GM10847 (cell line): ENCODE results near the gene RRBP1.

Experiments used
- POLR2A ChIP-seq: IDR thresholded peaks from 2 replicates; pipeline ENCODE4 v1.6.1; 2011; ENCODE audit not compliant: insufficient read length; ENCODE audit errors: extremely low read depth

The RRBP1 gene

DNA sequence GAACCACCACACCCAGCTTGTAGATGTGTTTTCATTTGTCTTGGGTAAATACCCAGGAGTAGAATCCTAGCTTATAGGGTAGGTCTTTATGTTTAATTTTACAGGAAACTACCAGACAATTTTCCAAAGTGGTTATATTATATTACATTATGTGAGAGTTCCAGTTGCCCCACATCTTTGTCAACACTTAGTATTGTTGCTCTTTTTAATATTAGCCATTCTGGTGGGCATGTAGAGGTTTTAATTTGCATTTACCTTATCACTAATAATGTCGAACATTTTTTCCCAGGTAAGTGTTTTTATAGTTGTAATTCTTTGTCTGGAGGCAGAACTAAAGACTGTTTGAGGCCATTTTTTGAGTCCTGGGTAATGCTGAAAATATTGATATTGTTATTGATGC lies 14.2 kb upstream of the RRBP1 start:
- no peak for TF ChIP-seq POLR2A

DNA sequence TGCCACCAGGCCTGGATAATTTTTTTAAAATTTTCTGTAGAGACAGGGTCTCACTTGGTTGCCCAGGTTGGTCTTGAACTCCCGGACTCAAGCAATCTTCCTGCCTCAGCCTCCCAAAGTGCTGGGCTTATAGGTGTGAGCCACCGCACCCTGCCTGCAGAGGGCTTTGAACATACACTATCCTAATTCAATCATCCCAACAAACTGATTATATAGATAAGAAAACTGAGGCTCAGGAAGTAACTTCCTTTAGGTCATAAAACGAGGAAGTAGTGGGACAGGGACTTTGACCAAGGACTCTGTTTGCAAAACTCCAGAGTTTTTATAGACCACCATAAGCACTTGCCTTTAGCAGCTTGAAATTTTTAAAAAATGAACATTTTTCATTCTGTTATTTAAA lies 12.7 kb upstream of the RRBP1 start:
- TF ChIP-seq POLR2A = no peak

DNA sequence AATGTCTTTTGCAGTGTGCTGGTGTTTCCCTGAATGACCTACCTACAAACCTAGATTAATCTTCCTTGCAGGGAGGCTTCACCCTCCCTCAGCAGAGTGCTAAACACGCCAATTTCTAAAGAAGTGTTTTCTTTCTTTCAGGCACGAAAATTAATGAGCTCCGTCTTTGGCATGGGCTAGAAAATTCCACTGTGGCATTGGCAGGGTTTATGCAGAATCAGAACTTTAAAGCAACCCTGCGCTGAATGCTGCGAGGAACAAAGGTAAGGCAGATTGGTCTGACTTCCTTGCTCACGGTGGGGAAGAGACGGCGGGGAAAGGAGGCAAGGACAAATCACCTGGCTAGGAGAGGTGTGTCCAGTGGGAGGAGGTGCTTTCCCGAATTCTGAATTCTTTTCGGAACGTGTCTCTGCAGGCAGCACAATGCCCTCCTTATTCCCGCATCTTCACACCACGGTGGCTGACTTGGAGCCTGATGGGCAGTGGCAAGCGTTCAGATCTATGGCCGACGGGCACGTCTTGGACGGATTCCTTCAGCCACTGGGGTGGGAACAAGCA lies 11.5 kb upstream of the RRBP1 start:
- no peak for TF ChIP-seq POLR2A

DNA sequence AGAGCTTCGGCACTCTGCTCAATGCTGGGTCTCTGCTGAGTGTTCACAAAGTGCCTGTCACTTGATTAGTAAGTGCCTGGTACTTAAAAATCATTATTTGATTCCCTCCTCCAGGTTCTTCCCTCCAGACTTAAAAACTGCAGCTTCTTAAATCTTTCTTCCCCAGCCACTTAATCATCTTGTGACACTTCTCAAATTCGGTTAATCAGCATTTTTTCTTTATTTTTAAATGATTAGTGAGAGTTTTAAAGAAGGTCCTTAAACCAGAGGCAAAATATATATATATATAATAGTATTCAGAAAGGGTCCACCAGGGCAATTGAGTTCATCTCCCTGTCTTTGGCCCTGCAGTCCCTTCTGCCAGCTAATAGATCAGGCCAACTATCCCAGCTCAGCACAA lies 9.7 kb upstream of the RRBP1 start:
- TF ChIP-seq POLR2A = no peak

DNA sequence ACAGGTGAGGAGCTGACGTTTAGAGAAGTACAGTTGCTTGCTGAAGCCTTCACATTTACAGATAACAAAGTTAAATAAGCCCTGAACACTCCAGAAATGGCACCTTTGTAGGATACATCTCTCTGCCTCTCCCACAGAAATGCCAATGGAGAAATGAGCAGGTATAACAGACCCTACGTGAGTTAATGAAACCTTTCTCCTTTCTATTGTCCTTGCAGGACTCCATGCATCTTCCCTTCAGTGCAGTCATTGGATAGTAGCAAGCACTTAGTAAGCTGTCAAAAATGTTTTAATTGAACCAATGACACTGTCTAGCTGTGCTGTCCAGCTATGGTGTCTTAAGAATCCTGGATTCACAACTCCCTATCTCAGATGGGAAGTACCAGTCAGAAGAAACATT lies 8.1 kb upstream of the RRBP1 start:
- TF ChIP-seq POLR2A = no peak

DNA sequence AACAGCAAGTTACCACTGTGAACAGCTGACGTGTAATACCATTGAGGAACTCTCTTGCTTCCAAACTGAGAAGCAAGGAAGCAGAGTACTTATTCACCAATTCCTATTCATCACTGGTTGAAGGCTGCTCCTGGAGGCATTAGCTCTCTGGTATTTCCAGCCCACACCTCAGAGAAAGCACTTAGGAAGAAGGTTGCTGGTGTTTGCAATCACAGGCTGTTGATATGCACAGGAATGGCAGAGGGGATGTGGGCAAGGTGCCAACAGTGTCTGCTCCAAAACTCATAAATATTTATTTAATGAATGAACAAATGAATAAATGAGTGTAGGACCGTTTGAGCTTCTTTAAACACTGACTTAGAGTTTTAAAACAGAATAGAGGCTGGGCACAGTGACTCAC lies 6.9 kb upstream of the RRBP1 start:
- TF ChIP-seq POLR2A = no peak

DNA sequence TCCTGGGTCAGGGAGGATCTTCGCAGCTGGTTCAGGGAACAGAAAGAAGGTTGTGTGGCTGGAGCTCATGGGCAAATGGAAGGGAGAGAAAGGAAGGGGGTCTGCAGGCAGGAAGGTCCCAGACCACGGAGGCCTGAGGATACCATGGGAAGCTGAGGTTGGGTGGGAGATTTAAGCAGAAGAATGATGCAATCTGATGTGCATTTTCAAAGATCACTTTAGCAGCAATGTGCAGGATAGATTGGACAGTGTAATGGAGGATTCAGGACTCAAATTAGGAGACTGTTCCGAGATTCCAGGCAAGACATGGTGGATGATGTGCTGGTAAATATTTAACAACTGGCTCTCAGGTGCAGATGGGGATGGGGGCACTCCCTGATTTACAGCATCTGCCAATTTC lies 5.8 kb upstream of the RRBP1 start:
- no peak for TF ChIP-seq POLR2A

DNA sequence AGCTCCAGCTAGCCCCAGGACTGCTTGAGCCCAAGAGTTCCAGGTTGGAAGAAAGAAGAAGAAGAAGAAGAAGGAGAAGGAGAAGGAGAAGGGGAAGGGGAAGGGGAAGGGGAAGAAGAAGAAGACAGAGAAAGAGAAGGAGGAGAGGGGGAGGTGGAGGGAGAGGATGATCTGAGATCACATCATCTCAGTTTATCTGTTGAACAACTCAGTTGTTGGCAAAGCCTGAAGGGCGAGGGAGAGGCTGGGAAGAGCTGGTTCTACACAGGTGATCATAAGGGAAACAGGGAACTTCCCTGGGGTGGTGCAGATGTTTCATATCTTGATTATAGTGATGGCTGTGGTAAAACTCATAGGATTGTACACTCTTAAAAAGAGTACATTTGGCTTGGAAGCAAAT lies 3.1 kb upstream of the RRBP1 start:
- no peak for TF ChIP-seq POLR2A

DNA sequence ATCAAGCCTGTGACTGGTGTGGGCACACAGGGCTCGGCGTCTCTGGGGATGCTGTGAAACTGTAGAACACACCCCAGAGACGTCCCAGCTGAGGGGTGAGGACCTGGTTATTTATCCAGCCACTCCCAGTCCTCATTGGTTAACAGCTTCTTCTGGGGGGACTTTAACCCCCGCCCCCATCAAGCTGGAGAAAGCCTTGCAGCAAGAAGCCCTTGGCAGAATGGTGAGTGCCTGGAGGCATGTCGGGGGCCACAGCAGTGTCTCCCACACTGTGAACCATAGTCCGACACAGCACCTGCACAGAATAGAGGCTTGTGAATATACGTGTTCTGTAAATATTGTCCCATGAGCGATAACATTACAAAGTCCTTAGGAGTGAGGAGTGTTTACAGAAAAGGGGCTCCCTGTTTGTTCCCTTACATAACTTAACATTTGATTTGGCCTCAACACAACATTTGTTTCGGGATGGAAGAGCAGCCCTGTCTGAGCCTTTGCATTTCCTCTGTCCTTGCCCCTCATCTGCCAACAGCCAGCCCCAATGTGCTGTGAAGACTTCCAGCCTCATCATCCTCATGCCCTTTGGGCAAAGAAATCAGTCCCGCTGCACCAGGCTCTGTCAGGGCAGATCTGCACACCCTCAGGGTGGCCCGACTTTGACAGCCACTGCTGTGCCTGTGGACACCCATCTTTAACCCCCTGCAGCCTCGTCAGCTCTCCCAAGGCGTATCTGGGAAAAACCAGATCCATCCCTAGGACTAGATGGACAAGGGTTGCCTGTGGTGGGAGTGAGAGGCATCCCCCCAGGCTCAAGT lies 2.2 kb upstream of the RRBP1 start:
- TF ChIP-seq POLR2A = no peak

DNA sequence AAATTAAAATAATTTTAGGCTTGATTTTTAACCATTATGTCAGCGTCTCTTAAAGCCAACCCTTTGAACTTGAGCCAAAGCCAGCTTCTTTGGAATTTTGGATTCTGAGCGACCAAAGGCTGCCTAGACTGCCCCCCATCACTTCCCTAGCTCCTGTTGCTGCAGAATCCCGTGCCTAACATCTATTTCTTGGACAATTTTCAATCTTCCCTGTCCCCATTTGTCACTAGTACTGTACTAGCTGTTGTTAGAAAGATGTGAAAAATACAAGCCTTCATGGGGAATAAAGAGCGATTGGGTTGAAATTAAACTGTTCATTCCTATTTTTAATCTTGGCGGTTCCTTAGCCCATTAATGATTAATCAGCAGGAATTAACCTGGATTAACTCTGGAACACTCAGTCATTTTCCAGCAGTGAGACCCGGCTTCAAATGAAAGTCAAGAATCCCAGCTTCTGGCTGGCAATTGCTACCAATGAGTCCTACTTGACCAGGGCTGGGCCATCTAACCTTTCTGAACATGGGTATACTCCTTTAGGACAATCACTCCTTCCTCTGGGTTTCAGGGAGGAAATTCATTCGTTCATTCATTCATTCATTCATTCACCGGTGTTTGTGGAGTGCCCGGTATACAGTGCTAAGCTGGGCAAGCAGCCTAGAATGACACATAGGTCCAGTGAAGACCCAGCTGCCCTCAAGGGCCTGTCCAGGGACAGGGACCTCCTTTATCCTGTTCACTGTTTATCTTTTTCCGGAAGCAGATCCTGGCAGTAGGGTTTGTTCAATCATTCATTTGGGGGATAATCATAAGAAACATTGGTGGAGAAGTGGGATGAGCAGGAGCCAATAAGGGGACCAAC lies 1.4 kb upstream of the RRBP1 start:
- no peak for TF ChIP-seq POLR2A

DNA sequence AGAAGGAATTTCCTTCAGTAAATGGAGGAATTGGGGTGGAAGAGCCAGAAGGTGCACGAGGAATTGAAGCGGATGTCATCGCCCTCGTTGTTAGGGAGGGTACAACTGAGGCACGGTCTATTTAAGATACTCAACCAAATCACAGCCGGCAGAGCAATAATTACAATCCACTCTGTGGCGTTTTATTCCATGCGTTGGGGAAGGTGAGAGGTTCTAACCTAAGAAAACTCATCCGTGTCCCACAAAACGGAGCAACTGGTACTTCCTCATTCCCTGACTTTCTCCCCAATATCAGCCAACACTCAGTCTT lies 802 bp upstream of the RRBP1 start:
- TF ChIP-seq POLR2A = no peak

DNA sequence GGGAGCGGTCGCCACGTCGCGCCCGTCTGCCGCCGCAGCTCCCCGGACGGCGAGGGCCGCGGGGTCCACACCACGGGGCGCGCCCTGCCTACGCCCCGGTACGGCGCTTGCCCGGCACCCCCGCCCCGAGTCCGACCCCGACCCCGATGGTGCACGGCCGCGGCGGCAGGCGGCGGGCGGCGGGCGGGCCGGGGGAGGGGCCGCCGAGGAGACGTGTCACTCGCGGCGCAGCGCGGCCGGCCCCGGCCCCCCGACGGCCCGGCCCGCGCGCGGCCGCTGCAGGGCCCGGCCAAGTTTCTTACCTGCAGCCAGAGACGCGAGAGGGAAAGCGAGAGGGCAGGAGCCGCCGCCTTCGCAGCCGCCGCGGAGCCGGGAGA lies 328 bp downstream of the RRBP1 start:
- no peak for TF ChIP-seq POLR2A

DNA sequence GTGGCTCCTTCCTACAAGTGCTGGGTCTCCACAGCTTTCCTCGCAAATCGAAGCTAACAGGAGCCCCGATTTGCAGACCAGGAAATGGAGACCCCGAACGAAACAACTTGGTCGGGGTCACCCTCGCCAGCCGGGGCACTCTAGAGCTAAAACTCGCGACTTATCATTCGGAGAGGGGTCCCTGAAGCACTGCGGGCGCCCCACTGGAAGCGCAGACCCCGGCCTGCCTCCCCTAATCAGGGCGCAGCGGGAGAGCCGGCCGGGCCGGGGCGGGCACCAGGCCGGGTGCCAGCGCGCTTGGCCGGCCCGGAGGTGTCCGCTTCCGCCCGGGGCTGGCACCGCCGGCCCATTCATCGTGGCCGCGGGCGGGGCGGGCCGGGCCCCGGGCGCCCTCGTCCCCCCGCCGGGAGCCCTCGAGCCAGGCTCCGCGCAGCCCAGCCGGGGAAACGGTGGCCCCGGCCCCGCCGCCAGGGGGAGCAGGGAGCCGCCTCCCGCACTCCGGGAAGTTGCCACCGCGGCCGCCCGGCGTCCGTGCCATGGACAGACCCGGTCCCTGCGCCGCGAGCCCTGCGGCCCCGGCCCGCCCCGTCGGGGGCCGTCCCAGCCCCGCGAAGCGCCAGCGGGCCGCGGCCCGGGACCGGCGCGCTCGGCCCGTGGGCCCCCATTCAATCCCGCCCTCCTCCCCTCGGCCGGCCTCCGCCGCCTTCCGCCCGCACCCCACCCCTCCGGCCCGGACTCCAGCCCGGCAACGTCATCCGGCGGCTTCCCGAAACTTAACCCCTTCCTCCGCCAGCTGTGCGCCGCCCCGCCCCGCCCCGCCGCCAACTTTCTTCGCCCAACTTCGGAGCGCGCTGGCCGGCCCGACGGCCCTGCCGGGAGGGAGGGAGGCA lies 961 bp downstream of the RRBP1 start:
- no peak for TF ChIP-seq POLR2A

DNA sequence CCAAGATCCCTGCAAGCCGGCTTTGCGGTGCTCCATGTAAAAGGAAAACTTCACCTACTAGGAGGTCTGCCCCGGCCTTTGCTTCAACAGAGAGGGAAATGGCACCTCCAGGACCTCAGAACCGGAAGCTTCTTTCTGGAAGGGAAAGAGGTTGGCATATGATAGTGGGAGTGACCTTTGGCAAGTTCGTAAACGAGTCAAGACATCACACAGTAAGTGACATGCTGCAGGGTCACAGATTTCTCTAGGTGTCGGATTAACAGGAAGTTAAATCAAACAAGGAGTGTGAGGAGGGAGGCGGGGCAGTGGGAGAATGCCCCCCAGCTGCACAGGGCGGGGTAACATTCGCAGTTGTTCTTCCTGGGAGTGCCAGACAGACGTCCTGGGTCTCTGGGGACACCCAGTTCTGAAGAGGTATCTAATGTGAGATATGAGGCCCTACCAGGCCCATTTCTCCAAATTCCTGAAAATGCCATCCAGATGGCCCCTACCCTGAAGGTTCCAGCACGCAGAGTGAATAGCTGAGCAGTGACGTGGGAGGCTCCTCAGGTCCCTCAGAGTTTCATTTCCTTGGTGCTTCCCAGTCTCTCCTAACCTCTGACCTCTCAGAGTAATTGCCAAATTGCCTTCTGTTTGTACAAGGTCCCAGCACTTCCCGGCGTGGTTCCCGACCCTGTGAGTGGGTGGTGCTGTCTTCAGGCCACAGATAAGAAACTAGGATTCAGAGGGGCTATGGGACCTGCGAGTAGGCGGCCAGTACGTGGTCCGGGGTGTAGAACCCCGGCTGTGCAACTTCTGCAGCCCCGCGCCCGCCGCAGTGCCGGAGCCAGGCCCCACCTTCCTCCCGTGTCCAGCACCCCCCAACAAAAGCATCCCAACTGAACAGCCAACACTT lies 1.9 kb downstream of the RRBP1 start:
- no peak for TF ChIP-seq POLR2A

DNA sequence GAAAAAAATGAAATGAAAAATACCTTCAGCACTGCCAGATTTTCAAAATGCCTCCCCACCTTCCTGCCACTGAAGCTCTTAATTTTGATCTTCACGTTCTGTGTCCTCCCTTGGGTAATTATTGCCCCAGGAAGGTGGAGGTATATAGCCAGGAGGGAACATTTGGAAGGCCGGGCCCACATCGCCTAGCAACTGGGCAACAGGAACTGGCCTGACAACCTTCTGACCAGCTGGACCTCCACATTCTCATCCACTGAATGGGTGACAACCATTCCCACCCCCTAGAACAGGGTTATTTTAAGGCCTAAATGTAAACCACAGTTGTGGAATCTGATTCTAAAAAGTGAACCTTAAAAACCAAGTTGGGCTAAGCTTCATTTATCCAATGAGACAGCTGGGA lies 3.2 kb downstream of the RRBP1 start:
- no peak for TF ChIP-seq POLR2A

DNA sequence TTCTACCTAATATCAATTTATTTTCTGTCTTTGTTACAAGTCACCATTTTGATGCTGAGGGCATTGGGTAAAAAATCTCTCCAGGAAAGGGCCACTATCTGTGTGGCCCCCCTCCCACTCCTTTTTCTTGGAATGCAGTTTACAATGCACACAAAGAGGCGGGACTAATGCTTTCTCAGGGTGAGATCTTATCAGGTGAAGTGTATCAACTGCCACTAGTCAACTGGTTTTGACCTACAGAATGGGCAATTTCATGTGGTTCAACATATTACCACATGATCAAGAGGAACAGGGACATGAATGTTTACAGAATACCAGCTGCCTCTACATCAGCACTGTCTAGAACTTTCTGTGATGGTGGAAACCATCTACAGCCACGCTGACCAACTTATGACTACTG lies 3.7 kb downstream of the RRBP1 start:
- no peak for TF ChIP-seq POLR2A
